GM21423 (cell line): ENCODE data around the gene LIG1.

Experiments used
- ATAC-seq: cut with Tn5 transposase; IDR thresholded peaks from one replicate; pipeline ENCODE4 v1.9.1; 2021; ENCODE audit warnings: mild to moderate bottlenecking, moderate library complexity; ENCODE audit not compliant: unreplicated experiment

Gene LIG1

GRCh38 chr19:48169939-48170803, at the start of gene LIG1, which contains the start of gene ZSWIM9:
TSS of gene LIG1 (minus strand) at chr19:48170344. CDS start at chr19:48165566, 4,778 bp downstream.
TSS of gene ZSWIM9 (plus strand) at chr19:48170680. CDS start at chr19:48171803, 1,123 bp downstream.
- ATAC-seq, result peak; percentile 81

DNA sequence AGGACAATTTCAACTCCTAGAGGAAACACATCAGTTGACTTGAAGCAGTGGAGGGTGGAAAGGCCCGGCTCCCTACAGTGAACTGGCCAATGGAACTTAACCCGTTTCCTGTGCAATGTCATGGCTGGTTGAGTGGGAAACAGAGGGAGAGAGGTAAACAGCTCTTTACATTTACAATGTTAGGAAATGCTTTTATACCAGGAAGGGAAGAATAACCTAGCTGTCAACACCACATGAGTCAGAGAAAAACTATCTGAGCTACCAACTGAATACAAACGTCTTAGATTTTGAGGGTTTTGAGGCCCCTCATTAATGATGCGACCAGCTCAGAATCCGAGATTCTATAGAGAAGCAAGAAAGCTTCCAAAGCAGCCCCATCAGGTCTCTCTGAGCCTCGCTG, 48.9 kb upstream of the LIG1 start:
- ATAC-seq, result no peak

DNA sequence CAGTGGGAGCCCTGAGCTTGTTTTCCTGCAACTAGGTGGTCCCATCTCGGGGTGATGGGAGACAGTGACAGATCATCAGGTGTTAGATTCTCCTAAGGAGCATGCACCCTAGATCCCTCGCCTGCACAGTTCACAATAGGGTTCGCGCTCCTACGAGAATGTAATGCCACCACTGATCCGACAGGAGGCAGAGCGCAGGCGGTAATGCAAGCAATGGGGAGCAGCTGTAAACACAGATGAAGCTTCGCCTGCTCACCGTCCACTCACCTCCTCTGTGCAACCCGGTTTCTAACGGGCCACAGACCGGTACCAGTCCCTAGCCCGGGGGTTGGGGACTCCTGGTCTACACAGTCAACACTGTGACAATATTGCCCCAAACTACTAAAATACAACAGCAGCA, 46.8 kb upstream of the LIG1 start:
- no peak for ATAC-seq

GRCh38 chr19:48213959-48214358, 43.8 kb upstream of the LIG1 start:
- no peak for ATAC-seq

DNA sequence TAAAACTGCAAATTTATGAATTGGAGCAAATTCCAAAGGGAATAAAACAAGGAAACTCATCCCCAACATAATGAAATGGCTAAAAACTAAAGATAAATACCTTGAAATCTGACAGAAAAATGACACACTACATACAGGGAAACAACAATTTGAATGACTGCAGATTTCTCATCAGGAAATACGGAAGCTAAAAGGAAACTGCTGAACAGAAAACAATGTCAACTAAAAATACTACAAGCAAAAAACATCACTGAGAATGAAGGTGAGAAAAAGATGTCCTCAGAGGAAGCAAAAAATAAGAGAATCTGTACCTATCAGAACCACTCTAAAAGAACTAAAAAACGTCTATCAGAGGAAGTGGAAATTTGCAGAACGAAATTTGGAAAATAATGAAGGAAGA, 39.9 kb upstream of the LIG1 start:
- no peak for ATAC-seq

DNA sequence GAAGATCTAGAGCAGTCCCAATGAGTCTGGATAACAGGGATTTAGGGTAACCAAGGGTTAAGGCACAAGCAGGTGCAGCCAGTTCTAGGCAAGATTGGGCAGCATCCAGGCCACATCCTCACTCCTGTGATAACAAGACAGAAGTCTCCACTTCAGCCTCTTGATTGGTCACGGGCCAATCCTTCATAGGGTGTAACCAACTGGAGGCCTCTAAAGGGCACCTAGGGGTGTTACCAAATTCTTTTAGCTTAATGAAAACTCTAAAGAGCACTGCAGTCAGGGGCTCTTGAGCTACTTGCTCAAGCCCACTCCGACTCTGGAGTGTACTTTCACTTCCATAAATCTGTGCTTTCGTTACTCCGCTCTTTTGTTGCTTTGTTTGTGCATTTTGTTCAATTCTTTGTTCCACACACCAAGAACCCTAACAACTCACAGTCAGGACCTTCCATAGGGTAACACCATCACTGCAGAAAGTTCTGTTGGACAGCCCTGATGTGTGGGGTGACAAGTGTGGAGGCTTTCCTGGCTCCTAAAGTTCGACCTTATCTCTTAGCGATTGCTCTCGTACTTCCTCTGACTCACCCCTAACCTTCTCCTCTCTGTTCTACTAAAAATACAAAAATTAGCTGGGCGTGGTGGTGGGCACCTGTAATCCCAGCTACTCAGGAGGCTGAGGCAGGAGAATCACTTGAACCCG, 36.4 kb upstream of the LIG1 start:
- no peak for ATAC-seq

DNA sequence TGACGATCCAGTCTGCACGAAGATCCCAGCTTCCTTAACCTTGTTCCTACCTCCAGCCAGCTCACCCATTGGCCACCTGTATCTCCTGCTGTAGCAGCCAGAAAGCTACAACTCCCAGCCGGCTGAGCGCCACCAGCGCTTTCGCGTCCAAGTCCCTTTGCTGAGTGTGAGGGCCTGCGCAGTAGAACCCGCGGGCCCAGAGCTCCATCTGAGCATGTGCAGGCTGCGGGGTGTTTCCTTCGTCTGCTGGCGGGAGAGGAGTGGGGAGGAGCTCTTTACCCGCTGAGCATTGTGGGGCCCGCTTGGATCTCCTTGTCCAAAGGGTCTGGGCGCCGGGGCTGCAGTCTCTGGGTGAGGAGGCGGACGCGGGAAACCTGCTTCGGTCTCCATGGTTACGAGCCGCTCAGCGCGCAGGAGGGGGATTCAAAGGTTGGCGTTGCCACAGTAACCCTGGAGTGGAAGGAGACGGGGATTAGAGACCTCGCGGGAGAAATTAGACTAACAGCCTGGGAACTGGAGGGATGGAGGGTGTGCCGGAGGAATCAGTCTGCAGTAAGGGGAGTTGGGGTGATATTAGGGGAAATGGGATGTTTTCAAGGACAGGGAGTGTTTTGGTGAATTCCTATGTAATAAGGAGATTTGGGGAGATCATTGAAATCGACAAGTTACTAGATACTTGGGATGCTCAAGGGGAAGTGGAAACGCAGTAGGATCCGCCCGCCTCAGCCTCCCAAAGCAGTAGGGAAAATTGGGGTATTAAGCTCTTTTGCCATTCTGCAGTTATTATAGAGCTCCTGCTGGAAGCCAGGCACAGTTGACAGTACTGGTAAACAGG, 33.9 kb upstream of the LIG1 start:
- ATAC-seq, result peak; percentile 89

GRCh38 chr19:48203222-48203793, 33.2 kb upstream of the LIG1 start:
- no peak for ATAC-seq

GRCh38 chr19:48196933-48197665, 27.0 kb upstream of the LIG1 start:
- ATAC-seq, result no peak

DNA sequence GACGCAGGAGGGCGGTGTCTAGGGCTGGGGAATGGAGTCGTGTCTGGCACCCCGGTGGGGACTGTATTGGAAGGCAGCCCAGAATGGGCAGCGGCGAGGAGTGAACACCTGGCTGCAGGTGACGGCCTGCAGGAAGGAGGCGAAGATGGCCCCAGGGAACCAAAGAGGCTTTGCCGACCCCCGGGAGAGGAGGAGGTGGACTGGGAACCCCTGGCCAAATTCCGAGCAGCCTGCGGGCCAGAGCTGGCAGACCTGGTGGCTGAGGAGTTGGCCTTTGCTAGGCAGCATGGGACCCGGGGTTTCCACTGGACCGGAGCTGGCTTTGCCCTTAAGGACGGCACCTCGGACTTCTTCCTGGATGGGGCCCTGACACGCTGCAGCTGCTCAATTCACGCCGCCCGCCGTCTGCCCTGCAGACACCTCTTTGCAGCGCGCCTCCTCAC, 26.2 kb upstream of the LIG1 start:
- no peak for ATAC-seq

GRCh38 chr19:48194844-48195830, 25.0 kb upstream of the LIG1 start:
- no peak for ATAC-seq

DNA sequence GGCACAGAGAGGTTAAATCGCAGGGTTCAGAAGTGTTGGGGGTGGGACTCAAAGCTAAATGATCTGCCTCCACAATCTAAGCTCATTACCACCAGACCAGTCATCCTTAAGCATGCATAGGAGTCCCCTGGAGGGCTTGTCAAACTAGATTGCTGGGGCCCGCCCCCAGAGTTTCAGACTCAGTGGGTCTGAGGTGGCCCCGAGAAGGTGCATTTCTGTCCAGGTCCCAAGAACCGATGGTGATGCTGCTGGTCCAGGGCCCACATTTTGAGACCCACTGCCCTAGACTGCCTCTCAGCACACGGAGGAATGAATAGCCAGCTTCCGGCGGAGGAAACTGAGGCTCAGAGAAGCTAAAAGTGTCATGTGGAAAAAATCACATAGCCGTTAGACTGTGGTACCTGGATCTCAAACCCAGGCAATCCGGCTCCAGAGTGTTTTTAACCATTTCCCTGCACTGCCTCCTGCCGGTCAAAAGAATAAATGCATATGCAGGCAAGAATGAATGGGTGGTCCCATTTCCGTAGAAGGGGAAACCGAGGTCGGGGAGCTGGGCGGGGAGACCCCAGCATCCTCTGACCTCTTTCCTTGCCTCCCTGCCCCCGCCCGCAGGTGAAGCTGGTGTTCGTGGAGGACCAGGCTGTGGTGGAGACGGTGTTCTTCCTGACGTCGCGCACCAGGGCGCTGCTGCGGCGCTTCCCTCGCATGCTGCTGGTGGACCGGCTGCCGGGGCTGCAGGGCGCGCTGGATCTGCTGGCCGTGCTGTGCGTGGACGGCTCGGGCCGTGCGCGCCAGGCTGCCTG, 24.1 kb upstream of the LIG1 start:
- ATAC-seq, result no peak

- ATAC-seq, result no peak
Measured at GRCh38 chr19:48192750-48193149, 22.6 kb upstream of the LIG1 start.

GRCh38 chr19:48190885-48191284, 20.7 kb upstream of the LIG1 start:
- ATAC-seq, result no peak

- ATAC-seq, result no peak
Measured at GRCh38 chr19:48190288-48190884, 20.2 kb upstream of the LIG1 start.

DNA sequence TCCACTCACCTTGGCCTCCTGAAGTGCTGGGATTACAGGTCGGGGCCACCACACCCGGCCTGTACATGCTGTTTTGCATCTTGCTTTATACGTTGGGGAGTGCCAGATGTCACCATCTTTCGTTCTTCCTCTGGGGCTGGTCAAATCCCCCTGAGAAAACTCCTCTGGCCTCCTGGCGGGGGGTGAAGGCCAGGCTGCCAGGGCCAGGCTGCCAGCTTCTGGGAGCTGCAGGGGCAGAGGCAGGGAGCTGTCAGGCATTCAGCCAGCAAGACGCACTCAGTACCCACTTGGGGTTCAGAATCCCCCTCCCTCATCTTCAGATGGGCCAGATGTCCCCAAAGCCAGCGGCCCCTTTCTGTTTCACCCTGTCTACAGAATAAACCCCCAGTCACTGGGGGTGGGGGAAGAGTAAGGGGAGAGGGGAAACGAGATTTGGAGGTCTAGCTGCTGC, 16.4 kb upstream of the LIG1 start:
- peak; percentile 59 for ATAC-seq

DNA sequence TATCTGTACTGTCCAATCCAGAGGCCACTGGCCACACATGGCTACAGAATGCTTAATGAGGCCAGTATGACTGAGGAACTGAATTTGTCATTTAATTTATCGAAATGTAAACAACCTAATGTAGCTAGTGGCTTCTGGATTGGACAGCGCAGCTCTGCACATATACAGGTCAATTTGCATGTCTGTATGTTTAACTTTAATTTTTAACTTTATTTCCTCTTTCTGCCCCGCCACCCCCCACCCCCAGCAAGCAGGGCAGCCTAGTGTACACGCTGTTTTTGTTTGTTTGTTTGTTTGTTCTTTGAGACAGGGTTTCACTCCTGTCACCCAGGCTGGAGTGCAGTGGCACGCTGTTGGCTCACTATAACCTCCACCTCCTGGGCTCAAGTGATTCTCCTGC, 15.9 kb upstream of the LIG1 start:
- ATAC-seq, result peak; percentile 25

- no peak for ATAC-seq
Measured at GRCh38 chr19:48183356-48183755, 13.2 kb upstream of the LIG1 start.
